GM18858 (cell line): ENCODE results near the gene GRIP2.

Experiments
- ATAC-seq: cut with Tn5 transposase; IDR thresholded peaks from one replicate; pipeline ENCODE4 v1.9.1; 2021; ENCODE audit not compliant: unreplicated experiment

GRIP2 gene

DNA sequence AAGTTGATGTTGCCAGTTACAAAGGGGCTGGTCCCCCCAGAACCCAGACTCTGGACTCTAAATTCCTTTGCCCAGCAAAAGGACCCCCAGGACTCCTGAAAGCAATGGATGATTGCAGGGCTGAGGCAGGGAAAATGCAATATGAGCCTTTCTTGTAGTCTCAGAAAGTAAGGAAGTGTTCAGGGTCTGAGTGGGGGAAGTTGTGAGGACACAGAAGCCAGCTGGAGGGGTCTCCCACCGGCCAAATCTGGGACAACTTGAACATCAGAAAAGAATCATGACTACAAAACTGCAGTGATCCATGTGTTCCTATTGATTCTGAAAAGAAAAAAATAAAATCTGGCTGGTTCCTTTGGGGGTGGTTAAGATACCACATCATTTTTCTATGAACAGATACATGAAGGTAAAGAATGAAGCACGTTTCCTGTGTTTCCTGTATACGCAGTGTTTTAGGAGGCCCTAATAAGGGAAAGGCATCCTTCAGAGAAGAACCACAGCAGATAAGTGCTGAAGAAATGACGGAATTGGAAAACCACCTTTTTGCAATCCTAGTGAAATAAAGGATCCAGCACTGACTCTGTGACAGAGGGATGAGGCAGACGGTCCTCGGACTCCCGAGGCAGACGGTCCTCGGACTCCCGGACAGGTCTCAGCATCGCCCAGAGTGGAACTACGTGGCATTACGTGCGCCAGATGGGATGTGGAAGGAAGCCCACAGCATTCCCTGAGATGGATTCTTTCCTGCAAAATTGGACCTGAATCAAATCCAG is 22.2 kb upstream of the GRIP2 start:
- ATAC-seq = no peak

DNA sequence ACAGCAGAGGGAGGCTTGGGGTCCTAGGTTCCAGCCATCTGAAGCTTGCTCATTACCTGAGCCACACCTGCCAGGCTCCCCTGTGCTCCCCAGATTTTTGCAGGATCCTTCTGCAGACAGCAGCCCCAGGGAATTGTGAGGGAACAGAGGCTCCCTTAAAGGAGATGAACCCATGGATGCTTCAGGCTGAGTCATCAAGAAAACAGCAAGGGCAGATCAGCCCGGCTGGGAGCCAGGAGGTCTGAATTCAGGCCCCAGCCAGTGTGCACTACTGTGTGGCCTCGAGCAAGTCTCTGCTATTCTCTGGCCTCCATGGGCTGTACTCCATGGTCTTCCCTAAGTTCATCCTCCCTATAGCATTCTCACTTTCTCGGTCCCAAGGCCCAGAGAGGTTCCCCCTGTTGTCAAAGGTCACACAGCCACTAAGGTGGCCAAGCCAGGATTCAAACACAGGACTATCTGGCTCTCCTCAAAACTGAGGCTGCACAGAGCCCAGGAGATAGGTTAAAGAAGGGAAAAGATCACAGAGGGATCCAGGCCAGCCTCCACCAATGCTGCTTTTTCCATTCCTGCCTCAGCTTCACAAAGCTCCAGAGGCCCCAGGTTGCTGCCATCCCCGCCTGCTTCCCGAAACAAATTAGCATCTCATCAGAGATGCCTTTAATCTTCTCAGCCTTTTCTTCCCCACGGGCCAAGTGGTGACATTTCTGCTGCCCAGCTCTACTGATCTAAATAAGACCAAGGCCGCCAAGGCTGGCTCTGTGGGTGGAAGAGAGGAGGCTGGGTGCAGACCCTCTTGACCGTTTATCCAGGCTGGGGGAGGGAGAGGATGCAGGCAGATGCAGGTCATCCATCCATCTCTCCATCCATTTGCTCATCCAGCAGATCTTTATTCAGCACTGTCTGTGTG is 21.2 kb upstream of the GRIP2 start:
- ATAC-seq = no peak

DNA sequence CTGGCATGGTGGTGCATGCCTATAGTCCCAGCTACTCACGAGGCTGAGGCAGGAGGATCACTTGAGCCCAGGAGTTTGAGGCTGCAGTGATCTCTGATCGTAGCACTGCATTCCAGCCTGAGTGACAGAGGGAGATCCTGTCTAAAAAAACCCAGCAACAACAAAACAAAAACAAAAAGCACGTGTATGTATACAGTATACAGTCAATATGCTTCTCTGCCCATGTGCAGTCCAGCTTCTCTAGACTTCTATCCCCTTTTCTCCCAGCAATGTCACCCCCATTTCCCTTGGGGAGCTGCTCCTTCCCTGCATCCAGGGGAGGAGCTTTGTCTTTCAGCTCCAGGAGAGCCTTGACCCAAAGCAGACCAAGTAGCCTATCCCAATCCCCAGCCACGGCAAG is 20.0 kb upstream of the GRIP2 start:
- no peak for ATAC-seq

DNA sequence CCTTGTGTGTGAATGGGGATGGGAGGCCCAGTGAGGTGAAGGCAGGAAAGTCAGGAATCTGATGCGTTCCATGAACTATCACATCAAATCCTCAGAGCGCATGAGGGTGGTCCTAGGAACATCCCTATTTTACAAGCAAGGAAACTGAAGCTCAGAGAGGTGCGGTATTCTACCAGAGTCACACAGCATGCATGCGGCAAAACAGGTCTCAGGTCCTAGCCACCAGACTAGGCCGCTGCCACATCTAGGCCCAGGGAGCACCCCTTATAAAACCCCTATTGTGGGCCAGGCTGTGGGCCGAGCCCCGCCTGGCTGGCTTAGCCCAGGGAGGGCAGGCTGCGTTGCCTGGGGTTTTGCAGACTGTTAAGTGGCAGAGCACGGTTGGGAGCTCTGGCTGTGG is 17.9 kb upstream of the GRIP2 start:
- no peak for ATAC-seq

DNA sequence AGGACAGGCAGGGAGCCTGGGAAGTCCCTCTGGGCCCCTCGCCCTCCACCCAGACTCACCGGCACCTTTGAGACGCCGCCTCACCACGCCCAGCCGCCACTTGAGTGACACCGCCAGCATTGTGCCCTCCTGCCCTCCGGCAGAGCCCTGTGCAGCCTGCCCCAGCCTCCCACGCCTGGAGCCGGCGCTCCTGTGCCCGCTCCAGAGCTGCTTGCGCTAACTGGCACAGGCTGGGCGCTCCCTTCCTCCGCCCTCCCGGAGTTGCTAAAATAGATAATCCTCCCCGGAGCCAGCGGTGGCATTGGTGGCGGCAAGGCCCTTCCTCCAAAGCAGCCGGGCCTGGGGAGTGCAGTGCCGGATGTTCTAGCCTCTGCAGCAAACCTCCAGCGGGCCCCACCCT is 15.7 kb upstream of the GRIP2 start:
- ATAC-seq = no peak

DNA sequence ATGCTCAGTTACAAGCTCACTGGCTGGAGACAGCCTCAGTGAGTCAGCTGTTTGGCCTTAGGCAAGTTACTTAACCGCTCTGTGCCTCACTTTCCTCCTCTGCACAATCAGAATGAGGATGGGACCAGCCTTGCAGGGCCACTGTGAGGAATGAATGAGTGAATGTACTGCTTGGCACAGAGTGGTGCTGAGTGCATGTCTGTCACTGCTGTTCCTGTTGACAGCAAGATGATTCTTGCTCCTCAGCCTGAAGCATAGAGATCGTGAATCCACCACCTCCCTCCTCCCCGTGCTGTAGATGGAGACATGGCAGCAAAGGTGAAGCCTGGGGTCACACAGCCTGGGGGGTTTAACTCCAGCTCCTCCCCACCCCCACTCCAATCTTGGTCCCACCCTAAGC is 14.6 kb upstream of the GRIP2 start:
- ATAC-seq = no peak

DNA sequence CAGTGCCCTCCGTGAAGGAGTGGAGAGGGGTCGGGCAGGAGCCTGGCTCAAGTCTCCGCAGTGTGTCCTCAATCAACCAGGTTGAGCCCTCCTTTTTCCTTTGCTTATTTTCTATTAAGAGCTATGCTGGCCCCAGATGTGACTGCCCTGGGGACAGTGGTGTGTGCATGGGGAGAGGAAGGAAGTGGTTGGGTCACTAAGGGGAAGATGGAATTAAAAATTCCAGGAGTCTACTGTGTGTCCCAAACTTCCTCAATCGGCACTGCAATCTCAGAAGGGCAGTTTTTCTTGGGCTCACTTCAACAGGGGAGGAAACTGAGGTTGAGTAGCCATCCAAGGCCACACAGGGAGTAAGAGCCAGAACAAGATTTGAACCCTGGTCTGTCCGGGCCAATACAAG is 13.7 kb upstream of the GRIP2 start:
- ATAC-seq = no peak

DNA sequence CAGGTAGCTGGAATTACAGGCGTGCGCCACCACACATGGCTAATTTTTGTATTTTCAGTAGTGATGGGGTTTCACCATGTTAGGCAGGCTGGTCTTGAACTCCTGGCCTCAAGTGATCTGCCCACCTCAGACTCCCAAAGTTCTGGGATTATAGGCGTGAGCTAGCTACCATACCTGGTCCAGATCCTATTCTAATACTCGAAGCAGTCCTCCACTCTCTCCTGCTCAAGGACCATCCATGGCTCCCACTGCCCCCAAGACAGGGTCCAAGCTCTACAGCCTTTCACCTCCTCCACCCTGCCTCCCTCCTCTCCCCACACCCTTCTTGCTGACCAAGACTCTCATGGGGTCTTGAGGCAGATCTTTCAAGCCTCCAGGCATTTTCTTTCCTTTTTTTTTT is 12.6 kb upstream of the GRIP2 start:
- no peak for ATAC-seq

DNA sequence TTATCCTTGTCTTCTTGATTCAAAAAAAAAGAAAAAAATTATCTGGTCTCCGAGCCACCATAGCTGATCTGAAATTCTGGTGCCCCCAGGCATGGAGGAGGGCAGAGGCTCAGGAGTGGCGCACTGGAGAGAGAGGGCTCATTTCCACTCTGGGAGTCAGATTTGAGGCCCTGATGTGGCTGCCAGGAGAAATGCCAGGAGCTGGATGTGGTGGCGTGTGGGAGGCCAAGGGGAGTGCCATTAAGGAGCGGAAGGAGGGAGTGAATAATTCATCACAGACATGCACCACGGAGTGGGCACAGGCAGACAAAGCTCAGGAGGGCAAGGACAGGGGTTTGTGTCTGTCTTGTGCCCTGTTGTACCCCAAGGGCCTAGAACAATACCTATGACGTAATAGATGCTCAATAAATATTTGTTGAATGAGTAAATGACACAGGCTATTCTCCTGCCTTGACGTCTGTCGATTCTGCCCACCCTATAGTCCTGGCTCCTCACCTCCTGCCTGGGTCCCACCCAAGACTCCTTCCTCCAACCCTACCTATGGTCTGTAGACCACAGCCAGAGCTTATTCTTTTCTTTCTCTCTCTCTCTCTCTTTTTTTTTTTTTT is 12.0 kb upstream of the GRIP2 start:
- ATAC-seq = no peak

DNA sequence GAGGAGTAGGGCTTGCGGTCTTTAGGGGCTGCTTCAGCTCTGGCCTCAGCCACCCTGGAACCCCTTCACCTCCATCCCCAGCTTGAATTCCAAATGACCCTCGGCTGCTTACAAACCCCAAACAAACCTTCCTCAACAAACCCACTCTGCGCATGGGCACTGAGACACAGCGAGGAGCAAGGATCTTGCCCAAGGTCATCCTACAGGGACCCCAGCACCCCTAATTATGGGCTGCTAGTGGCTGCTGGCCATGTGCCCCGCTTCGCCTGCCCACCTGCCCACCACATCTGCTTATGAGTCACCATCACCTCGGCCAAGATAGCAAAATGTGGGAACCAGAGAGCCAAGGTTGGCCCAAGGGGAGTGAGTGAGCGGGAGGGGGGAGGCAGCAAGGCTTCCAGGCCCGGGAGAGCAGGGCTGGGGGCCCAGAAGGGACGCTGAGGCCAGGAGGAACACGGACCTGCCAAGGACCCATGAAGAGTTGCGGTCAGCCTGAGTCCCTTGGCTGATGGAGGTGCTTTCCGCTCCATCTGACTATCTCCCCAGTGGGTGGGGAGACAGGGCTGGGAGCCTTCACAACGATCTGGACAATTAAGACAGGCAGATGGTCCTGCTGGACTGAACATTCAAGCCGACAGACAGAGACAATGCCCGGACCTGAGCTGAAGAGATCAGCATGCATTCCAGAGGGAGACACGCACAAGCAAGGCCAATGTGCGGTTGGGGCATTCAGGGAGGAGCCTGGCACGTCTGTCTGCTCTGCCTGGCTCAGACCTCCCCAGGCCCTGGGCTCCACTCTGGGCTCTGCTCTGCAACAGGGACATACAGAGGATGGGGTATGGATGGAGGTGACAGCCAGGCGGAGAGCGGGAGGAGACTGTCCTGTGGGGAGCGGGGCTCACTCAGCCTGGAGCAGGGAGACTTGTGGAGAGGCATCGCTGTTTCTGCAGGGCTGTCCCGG is 10.8 kb upstream of the GRIP2 start:
- no peak for ATAC-seq

DNA sequence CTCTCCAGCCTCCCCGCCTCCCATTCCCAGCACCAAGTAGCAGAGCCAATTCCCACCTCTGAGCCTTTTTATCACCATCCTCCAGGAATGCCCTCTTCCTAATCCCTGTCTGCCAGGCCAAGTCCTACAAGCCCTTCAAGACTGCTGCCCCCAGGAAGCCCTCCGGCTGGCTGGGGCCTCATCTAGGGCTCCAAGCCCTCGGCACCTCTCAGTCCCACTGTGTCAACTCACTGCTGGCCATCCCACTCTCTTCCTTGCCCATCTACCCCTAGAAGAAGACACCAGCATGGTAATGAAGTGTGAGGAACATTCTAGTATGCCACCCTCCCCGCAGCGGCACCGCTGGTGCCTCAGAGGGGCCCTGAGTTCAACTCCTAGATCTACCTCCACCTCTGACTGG is 10.0 kb upstream of the GRIP2 start:
- no peak for ATAC-seq

DNA sequence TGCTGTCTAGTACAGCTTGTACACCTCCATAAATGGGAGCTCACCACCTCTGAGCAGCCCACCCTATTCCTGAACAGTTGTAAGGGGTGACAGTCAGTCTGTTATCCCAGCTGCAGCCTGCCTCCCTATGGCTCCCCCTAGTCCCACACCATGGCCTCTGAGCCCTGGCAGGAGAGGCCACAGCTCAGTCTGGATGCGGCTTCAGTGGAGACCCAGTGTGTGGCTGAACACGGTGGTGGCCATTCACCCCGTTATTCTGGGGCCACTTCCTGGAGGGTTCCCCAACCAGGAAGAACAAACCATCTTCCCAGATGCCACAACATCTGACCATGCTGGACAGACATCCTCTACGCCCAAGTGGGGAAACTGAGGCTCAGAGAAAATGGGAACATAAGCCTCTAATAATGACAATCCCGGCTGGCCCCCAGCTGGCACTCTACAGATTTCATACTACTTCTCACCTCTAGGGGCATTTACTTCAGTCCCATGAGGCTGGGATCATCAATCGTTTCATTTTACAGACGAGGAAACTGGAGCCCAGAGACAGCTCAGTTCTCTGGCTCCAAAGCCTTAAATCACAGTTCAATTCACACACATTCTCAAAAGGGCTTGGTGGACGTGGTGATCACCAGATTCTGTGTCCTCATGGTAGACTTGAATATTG is 9.2 kb upstream of the GRIP2 start:
- no peak for ATAC-seq

DNA sequence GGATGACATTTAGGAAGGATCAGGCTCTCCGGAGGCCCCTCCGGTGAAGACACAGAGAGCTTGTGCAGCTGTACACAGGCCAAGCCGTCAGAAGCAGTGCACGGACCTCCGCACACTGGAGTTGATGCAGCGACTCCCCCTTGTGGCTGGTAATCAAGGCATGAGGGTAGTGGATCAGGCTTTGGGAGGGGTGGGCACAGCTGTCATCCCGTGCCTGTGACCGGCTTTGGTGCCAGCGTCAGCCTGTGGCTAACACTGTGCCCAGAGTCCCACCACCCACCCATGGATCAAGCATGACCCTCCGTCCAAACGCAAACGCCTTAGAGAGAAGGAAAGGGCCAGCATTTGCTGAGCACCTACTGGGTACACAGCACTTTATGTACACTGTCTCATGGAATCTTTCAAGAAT is 8.2 kb upstream of the GRIP2 start:
- ATAC-seq = no peak

DNA sequence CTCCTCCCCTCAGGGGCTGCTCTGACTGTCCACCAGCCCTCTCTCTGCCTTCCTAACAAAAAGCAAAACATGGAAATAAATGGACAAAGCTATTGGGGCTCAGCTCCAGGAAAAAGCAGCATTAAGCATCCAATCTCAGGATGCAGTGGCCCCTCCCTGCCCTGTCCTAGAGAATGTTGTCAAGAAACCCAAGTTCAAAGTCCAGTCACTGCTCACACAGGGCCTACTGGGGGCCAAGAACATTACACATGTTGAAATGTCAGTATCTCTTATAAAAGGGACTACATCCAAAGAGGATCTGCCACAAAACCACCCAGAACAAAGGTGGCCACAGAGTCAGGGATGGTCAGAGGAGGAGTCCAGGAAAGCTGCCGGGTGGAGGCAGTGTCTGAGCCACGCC is 7.6 kb upstream of the GRIP2 start:
- no peak for ATAC-seq

DNA sequence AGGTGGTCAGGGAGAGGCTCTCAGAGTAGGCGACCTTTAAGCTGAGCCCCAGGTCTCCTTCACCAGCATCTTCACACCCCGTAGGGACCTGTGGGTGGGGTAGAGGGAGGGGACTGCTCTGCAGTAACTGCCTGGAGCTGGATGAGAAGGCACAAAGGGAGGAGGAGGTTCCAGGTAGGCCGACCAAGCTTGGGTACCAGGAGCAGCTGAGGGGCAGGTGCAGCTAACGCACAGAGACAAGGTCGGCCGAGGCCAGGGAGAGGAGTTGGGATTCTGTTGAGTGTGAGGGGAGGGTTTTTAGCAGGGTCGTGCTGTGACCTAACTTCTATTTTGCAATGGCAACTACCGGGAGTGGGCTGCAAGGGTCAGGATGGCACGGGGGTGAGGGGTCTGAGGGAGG is 5.9 kb upstream of the GRIP2 start:
- ATAC-seq = no peak

DNA sequence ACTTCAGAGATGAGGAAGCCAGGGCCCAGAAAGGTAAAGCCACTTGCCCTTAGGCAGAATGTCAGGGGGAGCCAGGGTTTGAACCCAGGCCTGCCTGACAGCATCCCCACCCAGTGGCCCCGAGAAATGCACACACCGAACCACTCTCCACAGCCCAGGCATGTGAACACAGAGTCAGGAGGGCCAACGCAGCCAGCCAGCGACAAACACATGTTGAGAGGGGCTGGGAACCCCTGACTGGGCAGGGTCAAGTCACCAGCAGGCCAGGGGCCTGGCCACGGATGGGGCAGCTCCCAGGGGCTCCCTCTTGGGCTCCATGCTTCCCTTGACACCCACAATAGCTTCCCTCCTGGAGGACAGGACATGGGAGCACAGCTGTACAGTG is 5.1 kb upstream of the GRIP2 start:
- ATAC-seq = no peak

DNA sequence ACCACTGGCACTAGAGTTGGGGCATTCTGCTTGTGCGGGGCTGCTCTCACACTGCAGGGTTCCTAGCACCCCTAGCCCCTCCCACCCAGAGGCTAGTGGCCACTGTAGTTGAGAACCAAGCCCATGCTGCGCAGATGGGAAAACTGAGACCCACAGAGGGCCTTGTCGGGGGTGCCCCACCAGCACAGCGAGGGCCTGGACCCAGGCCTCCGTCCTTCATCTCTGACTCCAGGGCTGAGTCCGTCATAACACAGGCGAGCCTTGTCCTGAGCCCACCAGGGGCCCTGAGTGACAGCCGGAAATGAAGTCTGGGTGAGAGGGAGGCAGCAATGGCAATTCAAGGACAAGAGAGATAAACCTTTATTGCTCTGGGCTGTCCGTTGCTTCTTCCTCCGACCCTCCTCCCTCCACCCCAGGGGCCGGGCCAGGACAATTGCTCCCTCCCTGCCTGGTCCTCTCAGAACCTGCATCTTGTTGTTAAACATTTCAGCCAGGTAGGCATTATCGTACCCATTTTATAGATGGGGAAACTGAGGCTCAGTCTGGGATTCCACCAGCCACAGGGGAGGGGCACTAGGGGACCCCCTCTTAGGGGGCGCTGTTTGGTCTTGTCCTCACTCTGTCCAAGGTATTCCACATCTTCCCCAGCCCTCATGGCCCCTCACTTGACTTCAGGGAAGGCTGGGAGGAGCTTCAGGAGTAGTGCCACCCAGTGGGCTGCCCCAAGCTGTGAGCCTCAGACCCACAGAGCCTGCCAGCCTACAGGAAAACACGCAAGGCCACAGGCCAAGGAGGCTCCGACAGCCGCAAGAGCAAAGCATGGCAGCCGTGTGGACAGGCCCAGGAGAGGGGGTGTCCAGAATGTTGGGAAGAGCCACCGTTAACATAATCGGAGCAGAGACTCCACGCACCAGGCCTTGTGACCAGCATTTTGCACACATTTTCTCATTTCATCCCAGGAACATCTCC is 4.4 kb upstream of the GRIP2 start:
- ATAC-seq = no peak

DNA sequence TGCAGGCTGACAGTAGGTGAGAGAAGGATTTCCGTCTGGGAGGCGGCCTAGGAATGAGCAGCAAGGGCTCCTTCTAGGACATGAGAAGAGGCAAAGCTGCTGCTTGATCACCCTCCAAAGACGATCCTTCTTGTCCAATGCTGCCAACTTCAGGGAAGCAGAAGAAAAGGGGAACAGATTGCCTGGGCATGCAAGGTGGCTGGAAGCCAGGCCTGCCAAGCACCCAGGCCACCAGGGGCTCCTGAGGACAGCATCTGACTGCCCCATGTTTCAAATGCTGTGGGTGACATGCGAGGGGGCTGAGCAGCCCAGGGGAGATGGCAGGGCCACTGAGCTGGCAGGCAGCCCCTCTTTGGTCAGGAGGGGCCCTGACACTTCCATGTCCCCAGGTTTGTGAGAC is 3.3 kb upstream of the GRIP2 start:
- ATAC-seq = no peak

DNA sequence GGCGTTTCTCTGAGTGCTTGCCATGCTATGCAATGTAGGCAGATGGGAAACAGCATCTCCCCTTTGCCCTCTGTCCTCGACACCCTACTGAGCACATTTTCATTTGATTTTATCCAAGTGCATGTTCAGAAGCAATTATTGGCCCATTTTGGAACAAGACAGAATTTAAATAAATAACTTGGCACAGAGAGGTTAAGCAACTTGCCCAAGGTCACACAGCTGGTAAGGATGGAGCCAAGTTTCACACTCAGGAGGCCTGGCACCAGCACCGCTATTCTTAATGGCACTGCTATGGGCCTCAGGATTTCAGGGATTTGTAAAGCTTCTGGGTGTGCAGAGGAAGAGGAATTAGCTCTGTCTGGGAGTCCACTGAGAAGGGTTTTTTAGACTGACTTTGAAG is 2.5 kb upstream of the GRIP2 start:
- ATAC-seq = no peak
